Measurements from ENCODE around the gene CTIF.

DNA sequence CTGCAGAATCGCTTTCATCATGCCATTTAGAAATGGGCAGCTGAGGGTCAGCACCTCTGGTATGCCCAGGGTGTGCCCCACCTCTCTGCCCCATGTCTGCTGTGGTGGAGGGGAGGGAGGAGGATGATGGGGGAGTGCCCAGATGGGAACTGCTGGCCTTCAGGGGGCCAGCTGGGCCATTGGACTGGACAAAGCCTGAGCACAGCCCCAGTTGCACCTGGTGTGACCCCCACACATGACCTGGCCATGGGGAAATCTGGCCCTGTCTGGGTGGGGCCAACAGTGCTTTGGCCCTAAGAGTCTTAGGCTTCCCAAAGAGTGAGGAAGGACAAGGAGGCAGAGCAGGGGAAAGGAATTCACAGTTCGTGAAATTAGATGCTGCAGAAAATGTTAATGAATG is 44.1 kb downstream of the CTIF start:
- TF ChIP-seq POLR2A (IDR thresholded peaks at IDR 0.05) (no peak), EP300 (IDR thresholded peaks at IDR 0.05) (no peak)
- TF ChIP-seq, protein P1, sequence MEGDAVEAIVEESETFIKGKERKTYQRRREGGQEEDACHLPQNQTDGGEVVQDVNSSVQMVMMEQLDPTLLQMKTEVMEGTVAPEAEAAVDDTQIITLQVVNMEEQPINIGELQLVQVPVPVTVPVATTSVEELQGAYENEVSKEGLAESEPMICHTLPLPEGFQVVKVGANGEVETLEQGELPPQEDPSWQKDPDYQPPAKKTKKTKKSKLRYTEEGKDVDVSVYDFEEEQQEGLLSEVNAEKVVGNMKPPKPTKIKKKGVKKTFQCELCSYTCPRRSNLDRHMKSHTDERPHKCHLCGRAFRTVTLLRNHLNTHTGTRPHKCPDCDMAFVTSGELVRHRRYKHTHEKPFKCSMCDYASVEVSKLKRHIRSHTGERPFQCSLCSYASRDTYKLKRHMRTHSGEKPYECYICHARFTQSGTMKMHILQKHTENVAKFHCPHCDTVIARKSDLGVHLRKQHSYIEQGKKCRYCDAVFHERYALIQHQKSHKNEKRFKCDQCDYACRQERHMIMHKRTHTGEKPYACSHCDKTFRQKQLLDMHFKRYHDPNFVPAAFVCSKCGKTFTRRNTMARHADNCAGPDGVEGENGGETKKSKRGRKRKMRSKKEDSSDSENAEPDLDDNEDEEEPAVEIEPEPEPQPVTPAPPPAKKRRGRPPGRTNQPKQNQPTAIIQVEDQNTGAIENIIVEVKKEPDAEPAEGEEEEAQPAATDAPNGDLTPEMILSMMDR (IDR thresholded peaks at IDR 0.05), result no peak
